NCI-H2227 (cell line): ENCODE results near the gene KIF17.
"Not testable (repeated sequence)": the region's sequence is repeated elsewhere in the genome, so short reads cannot be mapped to it uniquely, and the experiment has no call there.

Source experiments
- DNase-seq: peaks from one replicate; lab custom pipeline; 2025; ENCODE audit not compliant: unreplicated experiment; lab: John Stamatoyannopoulos, UW

KIF17 gene

DNA sequence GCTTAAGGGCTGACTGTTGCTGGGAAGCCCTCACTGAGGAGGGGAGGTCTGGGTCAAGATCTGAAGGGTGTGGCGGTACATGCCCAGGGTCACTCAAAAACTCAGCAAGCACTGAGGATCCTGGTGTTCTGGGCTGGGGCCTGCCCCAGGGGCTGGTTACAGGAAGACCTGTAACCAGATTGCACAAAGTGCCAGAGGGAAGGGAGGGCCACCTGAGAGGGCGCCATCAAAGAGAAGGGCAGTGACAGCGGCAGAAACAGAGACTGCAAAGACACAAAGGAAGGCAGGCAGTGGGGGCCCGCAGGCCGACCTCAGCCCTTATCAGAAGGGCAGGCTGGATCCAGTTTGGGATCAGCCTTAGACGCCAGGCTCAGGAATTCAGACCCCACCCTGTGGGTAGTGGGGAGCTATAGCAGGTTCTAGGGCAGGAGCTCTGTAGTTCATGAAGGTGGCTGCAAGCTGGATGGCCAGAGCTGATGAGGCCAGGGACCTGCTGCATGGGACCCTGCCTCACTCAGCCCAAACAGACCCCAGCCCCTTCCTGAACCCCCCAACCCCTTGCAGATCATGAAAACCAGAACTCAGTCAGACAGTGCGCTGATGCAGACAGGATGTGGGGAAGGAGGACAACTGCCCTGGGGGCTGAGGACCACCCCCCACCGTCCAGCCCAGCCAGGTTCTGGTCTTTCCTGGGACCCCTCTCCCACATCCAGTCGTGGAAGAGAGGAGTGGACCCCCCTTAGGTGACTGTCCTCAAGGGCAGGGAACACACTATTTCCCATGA is 10.8 kb upstream of the KIF17 start:
- DNase-seq, result no peak

DNA sequence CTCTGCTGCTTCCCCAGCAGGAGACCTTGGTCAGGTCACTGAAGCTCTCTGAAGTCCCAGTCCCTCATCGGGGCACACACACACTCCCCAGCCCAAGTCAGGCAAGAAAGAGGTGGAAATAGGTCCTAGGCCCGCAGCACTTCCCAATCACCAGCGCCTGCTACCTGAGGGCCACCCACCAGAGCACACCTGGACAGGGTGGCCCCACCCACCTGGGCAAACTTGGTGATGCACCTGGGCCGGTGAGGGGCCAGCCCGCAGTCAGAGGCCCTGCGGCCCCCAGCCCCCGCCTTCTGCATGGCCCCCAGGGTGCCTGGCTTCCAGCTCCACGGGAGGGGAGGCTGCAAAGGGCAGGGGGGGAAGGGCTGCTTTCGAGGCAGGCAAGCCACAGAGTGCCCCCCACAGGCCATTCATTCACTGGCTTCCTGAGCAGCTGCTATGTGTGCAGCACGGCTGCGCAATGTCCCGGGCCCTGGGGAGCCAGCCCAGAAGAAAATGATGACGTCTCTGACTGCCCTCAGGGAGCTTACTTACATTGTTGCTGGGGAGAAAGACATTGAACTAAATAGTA is 10.0 kb upstream of the KIF17 start:
- DNase-seq, result no peak

DNA sequence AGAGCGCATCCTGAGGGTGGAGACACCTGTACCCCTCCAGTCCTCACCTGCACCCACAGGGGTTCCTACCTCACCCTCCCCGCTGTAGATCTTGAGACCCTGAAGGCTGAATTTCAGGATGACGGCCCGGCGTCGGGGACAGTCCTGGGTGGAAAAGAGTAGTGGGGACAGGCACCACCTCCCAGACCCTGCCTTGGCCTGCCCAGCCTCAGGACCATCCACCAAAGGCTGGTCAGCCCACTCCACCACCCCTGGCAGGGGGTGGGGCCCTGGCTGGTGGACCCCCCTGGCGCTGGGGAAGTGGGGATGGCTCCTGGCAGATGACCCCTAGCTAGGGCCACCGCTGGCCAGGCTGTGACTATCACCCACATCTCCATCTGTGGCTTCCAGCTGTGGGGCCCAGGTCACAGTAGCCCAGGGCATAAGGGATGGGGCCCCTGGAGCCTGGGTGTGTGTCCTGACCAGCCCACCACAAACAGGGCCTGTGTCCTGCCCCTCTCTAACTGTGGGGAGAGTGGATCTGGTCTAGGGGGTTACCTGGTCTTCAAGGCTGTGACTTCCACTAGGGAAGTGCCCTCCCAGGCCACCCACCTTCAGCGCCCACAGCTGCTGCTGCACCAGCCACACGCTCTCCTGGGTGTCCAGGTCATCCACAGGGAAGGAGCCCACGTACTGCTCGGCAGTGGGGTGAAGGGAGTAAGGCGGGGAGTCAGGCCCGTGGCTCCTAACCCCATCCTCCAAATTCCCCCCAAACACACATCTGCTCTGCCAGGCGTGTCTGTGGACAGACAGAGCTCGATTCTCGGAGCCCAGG is 9.3 kb upstream of the KIF17 start:
- DNase-seq, result no peak

DNA sequence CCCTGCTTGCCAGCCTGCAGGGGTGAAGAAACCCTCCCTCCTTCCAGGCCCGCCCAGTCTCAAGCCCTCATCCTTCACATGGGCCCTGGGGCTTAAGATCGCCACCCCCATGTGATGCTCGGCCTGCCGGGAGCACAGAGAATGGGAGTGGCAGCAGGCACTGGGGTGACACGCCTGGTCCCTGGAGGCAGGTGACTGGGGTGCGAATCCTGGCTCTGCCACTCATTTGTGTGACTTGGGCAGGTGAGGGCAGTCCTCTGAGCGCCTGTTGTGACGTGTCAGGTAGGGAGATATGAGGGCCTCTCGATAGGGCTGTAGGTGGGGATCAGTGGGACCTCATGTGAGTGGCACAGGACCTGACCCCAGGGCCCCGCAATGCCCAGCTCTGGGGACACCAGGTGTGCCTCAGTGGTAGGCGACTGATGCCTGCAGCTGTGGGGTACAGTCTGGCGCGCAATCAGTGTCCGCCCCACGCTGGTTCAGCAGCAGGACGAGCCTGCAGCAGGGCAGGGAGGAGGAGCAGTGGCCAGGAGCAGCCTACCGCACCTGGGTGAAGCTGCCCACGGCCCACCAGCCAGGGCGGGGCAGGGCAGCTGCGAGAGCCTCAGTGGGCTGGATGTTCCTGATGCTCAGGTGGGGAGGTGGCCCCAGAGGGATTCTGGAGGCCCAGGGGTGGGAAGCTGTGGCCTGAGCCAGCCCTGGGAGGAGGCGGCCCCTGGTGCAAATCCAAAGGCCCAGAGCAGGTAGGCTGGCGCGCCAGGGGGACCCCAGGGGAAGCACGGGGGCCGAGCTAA is 8.5 kb upstream of the KIF17 start:
- DNase-seq, result no peak

DNA sequence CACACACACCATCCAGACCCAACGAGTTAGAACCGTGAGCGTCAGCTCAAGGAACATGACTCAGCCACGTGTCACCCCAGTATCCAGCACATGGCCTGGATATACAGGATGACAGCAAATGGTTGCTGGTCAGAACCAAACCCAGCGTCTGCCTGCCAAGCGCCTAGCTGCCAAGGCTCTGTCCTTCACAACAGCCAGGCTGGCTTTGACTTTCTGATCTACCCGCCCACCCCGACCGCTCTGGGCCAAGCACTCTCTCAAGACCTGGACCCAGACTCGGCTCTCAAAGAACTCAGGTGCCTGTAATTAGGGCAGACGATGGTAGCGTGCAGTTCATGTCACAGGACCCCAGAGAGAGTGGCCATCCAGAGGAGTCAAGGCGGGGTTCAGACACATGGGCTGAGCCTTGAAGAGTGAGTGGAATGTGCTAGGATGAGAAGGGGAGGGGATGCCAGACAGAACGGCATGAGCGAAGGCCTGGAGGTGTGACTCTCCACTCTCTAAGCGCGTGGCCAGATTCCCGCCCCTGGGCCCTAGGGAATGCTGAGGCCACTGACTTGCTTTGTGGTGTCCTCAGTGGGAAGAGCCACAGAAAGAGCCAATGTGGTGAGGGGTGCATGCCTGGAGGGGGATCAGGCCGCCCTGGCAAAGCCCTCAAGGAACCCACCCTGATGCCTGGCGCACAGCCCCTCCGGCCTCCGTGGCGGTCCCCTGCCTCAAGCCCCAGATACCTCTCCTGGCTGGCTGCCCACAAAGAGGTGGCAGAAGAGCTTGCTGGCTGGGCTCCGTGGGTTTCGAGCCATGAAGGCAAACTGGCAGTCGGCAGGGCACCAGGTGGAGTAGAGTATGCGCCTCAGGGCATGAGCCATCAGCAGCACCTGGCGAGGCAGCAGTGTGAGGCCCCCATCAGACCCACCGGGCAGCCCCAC is 7.6 kb upstream of the KIF17 start:
- no peak for DNase-seq

DNA sequence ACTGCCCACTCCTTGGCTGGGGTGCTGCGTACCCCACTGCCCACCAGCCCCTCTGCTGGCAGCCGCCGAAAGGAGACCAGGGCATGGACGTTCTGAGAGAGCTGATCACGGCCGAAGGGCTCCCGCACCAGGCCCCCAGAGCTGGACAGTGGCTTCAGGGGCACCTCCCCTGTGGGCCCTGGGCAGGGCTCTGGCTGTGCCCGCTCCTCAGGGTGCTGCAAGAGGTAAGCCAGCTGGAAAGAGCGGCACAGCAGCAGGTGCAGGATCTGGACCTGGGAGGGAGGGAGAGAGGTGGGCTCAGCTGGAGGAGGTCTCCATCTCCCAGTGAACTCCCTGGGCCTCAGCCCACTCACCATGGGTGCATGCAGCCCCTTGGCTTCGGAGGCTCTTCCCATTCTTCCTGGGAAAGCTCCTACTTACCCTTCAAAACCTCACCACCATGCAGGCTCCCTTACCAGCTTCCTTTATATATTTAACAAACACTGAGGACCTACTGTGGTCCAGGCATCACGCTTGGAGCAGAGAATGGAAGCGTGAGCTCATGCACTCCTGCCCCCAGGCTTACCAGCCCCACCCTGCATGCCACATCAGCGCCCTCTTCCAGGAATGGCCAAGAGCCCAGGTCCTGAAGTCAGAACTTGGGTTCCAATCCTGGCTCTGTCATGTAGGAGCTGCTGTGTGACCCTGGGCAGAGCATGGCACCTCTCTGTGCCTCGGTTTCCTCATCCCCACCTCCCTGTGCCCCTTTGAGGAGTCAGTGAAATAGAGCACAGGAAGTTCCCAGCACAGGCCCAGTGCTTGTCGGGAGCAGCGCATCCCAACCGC is 6.8 kb upstream of the KIF17 start:
- DNase-seq, result no peak

DNA sequence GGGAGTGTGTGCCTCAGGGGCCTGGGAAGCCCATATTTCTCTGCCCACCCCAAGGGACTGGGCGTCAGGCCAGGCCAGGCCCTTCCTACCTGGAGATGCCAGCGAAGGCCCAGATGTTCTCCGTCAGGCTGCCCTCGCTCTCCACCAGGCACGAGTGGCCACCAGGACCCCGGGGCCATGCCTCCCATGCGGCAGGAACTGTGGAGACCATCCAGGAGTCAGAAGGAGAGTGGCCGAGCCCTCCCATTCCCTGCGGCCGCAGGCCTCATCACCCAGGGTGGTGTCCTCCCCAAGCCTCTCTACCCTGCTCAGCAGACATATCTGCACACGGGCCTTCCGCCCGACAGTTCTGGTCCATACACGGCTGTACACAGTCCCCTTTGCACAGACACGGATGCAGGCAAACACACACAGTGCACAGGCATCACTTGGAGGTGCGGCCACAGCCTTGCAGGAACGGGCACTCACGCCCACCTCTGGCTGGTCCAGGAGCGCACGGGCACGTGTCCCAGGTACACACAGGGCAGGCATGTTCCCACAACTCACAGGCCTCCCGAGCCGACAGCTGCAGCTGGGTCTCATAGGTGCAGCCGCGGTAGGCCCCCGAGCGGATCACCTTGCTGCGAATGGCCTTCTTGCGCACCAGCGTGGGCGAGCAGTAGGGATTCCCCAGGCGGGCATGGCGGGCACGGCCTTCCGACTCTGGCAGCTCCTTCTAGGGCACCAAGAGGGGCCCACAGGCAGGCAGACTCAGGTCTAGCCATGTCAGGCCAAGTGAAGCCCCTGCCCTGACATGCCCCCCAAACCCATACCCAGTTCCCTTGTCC is 5.9 kb upstream of the KIF17 start:
- no peak for DNase-seq

DNA sequence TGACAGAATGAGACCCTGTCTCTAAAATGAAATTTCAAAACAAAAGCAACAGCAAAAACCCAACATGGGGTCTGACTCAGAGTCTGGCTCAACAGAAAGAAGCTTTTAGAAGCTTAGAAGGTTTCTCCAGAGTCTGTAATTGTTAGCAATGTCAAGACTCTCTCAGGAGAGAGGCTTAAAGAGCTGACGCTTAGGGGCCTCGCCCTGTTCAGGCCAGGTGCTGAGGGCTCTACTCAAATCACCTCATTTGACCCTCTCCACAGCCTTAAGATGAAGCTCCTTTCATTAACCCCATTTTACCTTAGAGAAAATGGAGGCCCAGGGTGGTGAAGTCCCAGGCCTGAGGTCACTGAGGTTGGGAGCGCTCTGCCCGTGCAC is 5.3 kb upstream of the KIF17 start:
- no peak for DNase-seq

DNA sequence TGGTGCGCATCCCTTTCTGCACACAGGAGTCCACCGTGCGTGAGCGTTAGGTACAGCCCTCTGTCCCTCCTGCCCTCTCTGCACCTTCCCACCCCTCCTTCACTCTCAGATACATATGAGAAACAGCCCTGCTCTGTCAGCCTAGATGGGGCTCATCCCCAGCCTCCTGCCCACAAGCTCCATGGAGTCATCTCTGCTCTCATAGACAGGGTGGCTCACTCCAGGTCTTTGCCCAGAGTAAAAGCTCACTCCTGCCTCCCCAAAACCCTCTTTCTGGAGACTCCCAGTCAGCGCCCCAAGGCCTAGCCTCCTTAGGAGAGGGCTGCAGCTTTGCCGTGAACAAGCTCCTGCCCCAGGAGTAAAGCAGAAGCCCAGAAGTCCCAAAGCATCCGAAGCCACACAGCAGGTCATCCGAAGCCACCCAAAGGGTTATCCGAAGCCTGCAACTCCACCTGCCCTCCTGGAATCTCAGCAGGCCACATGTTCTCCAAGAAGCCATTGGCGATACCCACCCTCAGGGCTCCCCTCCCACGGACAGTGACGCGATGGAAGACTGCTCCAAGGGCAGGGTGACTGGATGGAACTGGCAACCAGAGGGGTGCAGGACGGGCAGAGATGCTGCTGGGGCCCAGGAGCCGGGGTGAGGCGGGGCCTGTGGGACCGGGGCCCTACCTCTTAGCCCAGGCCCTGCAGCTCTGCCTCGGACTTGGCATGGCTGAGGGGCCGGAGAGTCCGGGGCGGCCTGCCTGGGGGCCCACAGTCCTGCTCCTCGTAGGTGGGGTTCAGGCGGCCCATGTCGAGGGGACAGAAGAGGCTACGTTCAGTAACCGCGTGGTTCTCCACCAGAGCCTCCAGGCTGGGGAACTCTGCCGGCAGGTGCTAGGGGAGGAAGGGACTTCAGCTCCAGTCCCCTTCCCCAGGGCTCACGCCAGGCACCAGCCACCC is 3.6 kb upstream of the KIF17 start:
- DNase-seq, result no peak

DNA sequence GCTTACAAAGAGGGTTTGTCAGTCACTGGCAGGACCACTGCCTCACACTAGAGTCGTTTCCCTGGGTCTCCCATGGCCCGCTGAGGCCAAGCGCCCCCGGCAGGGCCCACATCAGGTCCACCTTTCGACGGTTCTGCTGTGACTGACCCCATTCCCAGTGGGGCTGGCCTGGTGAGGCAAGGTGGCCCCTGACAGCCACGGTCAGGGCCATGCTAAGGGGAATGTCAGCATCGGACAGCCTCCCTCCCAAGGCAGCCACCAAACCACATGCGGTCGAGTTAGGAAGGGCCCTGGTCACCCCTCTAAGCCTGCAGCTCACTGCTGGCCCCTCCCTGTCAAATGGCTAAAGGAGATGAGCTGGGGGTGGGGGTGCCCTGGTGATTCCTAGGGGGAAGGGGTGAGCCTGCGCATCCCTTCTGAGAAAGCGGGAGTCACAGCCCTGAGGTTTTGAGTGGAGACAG is 2.9 kb upstream of the KIF17 start:
- no peak for DNase-seq

DNA sequence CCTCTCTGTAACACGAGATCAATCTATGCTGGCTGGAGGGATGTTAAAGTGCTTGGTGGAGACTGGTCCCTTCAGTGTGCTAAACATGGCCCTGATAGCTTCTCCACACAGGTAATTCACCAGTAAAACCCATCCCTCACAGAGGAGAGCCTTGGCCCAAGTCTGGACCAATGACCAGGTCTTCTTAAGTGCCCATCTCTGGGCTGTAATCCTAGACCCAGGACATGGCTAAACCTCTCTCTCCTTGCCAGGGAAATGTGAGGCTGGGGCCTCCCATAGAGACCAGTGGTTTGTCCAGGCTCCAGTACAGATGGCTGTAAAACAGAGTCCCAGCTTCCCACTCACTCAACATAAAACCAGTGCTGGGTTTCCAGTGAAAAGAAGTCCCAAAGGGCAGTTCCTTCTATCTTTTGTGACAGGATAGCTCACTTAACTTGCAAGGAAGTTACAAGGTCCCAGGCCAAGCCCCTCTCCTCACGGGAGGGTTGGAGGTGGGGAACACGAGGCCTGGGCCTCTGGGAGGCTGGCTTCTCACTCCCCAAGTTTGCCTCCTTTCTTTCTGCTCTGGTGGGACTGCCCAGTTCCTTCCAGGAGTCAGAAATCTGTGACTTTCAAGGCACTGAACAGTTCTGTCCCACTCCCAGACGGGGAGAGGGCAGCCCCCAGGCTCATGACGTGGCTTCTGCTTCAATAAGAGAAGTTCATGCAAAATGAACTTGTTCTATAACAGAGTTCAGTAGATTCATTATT is 2.2 kb upstream of the KIF17 start:
- no peak for DNase-seq

DNA sequence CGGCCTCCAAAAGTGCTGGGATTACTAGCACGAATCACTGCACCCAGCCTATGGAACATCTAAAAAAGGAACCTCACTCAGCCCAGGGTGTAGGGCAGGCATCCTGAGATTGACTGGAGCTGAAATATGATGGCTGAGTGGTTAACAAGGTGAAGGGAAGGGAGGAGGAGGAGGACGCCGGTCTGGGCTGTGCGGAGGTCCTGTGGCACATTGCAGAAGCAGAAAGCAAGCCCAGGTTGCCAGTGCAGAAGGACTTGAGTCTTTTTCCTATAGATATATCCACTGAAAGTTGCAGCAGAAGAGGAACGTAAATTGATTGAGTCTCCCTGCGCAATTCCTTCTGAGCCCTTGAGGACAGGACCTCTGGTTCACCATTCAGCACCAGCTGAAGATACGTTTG is 1.5 kb upstream of the KIF17 start:
- DNase-seq, result no peak

DNA sequence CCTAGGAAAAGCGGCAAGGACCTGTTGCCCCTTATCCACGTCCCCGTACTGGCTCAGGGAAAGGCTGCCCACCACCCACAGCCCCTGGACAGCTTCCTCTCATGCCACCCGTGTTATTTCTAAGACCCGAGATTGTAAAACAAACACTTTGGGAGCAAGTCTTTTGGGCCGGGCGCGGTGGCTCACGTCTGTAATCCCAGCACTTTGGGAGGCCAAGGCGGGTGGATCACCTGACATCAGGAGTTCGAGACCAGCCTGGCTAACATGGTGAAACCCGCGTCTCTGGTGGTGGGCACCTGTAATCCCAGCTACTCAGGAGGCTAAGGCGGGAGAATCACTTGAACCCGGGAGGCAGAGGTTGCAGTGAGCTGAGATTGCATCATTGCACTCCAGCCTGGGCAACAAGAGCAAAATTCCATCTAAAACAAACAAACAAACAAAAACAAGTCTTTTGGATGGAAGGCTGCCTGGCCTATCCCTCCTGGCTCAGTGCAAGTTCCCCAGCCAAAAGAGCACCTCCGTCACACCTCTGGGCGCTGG is 606 bp upstream of the KIF17 start:
- DNase-seq, result not testable (repeated sequence)

DNA sequence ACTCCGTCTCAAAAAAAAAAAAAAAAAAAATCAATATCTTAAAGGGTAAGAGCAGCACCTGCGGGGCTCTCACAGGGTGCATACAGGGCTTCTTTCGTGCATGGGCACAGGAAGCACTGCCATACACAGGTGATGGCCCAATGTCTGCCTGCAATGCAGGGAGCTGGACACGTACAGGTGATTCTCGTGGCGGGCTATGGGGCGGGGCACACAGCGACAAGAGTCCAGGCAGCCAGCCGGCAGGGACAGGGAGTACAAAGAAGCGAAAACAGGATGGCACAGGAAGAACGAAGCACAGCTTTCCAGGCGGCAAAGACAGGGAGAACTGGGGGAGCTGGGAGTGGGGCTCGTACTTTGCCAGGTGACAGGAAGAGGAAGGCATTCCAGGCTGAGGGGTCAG is 1.6 kb downstream of the KIF17 start:
- DNase-seq, result no peak

DNA sequence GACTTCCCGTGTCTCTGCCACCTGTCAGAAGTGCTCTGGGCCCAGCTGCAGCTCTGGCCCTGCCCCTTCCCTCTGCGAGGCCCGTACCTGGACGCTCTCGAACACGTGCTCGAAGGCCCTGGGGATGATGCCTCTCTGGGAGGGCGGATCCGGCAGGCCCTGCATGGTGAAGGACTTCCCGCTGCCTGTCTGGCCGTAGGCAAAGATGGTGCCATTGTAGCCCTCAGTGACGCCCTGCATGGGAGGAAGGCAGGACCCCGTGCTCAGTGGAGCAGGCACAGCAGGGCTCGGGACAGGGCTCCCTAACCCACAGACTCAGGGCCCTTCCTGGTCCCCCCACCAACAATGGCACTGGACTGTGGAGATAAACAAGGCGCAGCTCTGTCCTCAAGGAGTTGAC is 2.4 kb downstream of the KIF17 start:
- DNase-seq, result no peak

DNA sequence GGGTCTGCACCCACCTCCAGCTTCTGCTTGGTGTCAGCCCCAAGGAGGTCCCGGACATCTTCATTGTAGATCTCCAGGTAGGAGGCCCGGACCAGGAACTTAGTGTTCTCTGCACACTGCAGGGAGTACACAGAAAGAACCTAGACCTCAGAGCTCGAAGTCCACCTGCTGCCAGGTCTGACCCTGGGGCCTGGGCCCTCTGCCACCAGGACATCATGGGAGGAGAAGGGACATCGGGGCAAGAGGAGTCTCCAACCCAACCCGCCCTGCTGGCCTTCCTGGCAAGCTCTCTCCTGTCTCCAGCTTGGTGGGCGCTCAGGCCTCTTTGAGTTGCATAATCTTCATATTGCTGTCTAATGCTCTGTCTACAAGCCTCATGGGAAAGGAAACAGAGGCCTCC is 4.4 kb downstream of the KIF17 start:
- DNase-seq, result no peak

DNA sequence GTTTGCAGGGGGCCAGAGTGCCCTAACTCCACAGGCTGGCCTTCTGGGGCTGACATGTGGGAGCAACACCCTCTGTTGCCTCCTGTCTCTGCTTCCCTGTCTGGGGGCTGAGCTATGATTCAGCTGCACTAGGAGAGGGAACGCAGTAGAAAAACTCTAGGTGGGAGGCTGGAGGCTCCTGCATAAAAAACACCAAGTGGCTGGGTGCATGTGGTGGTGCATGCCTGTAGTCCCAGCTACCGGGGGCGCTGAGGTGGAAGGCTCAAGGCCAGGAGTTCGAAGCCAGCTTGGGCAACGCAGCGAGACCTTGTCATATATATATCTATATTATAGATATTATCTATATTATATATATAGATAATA is 5.6 kb downstream of the KIF17 start:
- DNase-seq, result no peak
